ENCODE results near the gene LRRC47.

Gene LRRC47

DNA sequence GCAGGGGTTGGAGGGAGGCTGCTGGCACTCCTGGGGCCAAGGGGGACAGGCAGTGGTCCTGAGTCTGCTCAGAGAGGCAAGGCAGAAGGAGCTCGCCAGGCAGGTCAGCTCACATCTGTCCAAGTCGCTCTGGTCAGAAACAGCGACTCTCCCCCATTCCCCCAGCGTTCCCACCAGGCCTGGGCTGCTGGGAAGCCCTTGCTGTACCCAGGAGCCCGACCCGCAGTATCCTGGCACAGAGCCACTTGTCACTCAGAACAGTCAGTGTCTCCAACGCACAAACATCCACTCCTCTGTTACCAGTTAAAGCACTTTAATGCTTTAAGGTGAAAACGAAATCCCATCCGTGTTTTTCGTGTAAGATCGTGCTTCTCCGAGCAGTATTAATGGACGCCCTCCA, 60.6 kb downstream of the LRRC47 start:
- no peaks in the 10 kb centered on the region for H4K20me1 ChIP-seq (ENCODE audit: control insufficient read depth, insufficient read depth, low read depth, low read length)
- no peaks in the 10 kb centered on the region for H3K27me3 ChIP-seq (ENCODE audit: control insufficient read depth, low read length)
- no peak overlapping the region for H3K4me3 ChIP-seq (ENCODE audit: low read length)
- no peaks in the 10 kb centered on the region for H3F3A ChIP-seq (ENCODE audit: control insufficient read depth, insufficient read depth)
- no peak overlapping the region for H3K4me2 ChIP-seq (ENCODE audit: low read length)
- no peaks in the 10 kb centered on the region for H3K4me1 ChIP-seq (ENCODE audit: control insufficient read depth, low read length)
- no peaks in the 10 kb centered on the region for H3K9me2 ChIP-seq (replicated peaks; ENCODE audit: control insufficient read depth, low read length)
- TF ChIP-seq, protein P1, sequence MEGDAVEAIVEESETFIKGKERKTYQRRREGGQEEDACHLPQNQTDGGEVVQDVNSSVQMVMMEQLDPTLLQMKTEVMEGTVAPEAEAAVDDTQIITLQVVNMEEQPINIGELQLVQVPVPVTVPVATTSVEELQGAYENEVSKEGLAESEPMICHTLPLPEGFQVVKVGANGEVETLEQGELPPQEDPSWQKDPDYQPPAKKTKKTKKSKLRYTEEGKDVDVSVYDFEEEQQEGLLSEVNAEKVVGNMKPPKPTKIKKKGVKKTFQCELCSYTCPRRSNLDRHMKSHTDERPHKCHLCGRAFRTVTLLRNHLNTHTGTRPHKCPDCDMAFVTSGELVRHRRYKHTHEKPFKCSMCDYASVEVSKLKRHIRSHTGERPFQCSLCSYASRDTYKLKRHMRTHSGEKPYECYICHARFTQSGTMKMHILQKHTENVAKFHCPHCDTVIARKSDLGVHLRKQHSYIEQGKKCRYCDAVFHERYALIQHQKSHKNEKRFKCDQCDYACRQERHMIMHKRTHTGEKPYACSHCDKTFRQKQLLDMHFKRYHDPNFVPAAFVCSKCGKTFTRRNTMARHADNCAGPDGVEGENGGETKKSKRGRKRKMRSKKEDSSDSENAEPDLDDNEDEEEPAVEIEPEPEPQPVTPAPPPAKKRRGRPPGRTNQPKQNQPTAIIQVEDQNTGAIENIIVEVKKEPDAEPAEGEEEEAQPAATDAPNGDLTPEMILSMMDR (IDR thresholded peaks at IDR 0.05; ENCODE audit: low read depth, low read length, poor library complexity, severe bottlenecking) = no peak
- no peak for TF ChIP-seq EZH2phosphoT487 (IDR thresholded peaks at IDR 0.05; ENCODE audit: borderline replicate concordance, low read length)
- H3K27ac ChIP-seq (ENCODE audit: low read depth, low read length) = no peak overlapping the region
- no peaks in the 10 kb centered on the region for H3K79me2 ChIP-seq (ENCODE audit: control insufficient read depth, low read length)
- no peaks in the 10 kb centered on the region for H3K9me3 ChIP-seq (ENCODE audit: control insufficient read depth, insufficient read depth, low read length)
- H3K36me3 ChIP-seq (ENCODE audit: control insufficient read depth, low read length) = no peaks in the 10 kb centered on the region

DNA sequence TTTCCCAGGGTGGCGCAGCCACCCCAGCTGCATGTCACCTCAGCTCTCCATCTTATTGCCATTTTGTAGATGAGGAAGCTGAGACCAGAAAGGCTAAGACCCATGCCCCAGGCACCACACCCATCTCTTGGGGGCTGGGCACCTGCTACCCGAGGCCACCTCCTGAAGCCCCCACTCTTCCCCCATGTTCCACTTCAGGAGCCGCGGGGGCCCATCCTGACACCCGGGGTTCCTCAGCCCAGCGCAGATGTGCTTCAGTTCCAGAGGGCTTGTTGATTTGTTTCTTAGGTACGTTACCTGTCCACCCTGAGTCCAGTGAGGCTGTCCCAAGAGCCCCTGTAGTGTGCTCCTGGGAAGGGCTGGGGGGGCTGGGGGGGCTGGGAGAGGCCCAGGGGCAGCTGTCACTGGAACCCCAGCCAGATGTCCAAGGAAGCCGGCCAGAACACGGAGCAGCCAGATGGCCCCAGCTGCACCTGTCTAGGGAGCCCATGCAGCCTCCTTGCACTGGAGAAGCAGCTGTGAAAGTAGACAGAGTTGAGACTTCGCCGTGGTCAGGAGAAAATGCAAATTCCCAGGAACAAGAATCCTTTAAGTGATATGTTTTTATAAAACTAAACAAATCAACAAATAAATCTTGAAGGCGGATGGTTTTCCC, 61.1 kb downstream of the LRRC47 start:
- H3K9me2 ChIP-seq (replicated peaks; ENCODE audit: control insufficient read depth, low read length) = no peaks in the 10 kb centered on the region
- H3F3A ChIP-seq (ENCODE audit: control insufficient read depth, insufficient read depth) = no peaks in the 10 kb centered on the region
- no peaks in the 10 kb centered on the region for H3K36me3 ChIP-seq (ENCODE audit: control insufficient read depth, low read length)
- H3K9me3 ChIP-seq (ENCODE audit: control insufficient read depth, insufficient read depth, low read length) = no peaks in the 10 kb centered on the region
- H3K4me2 ChIP-seq (ENCODE audit: low read length) = no peak overlapping the region
- no peak for TF ChIP-seq EZH2phosphoT487 (IDR thresholded peaks at IDR 0.05; ENCODE audit: borderline replicate concordance, low read length)
- TF ChIP-seq, protein P1 (IDR thresholded peaks at IDR 0.05; ENCODE audit: low read depth, low read length, poor library complexity, severe bottlenecking) = no peak
- no peaks in the 10 kb centered on the region for H3K4me1 ChIP-seq (ENCODE audit: control insufficient read depth, low read length)
- H4K20me1 ChIP-seq (ENCODE audit: control insufficient read depth, insufficient read depth, low read depth, low read length) = no peaks in the 10 kb centered on the region
- no peaks in the 10 kb centered on the region for H3K27me3 ChIP-seq (ENCODE audit: control insufficient read depth, low read length)
- no peak overlapping the region for H3K4me3 ChIP-seq (ENCODE audit: low read length)
- no peaks in the 10 kb centered on the region for H3K79me2 ChIP-seq (ENCODE audit: control insufficient read depth, low read length)
- H3K27ac ChIP-seq (ENCODE audit: low read depth, low read length) = no peak overlapping the region

DNA sequence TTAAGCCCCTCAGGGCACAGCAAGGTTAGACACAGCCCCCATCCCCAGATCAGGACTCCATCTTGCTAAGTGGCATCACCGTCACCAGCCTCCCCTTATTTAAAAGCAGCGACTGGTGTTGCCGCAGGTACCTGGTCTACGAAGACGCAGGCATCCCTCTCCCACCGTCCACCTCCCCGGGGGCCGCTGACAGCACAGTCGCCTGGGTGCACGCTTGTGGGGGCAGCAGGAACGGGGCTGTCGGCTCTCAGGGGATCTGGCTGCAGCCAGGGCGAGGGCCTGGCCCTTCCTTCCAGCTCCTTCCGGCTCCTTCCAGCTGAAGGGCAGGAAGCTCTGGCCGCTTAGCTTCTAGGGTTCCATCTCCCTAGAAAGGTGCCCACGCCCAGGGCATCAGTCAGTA, 61.7 kb downstream of the LRRC47 start:
- H3K79me2 ChIP-seq (ENCODE audit: control insufficient read depth, low read length) = no peaks in the 10 kb centered on the region
- no peaks in the 10 kb centered on the region for H3K4me1 ChIP-seq (ENCODE audit: control insufficient read depth, low read length)
- H3K4me3 ChIP-seq (ENCODE audit: low read length) = no peak overlapping the region
- no peak overlapping the region for H3K4me2 ChIP-seq (ENCODE audit: low read length)
- no peak overlapping the region for H3K27ac ChIP-seq (ENCODE audit: low read depth, low read length)
- no peaks in the 10 kb centered on the region for H3F3A ChIP-seq (ENCODE audit: control insufficient read depth, insufficient read depth)
- H3K9me2 ChIP-seq (replicated peaks; ENCODE audit: control insufficient read depth, low read length) = no peaks in the 10 kb centered on the region
- no peaks in the 10 kb centered on the region for H3K9me3 ChIP-seq (ENCODE audit: control insufficient read depth, insufficient read depth, low read length)
- H4K20me1 ChIP-seq (ENCODE audit: control insufficient read depth, insufficient read depth, low read depth, low read length) = no peaks in the 10 kb centered on the region
- H3K36me3 ChIP-seq (ENCODE audit: control insufficient read depth, low read length) = no peaks in the 10 kb centered on the region
- H3K27me3 ChIP-seq (ENCODE audit: control insufficient read depth, low read length) = no peaks in the 10 kb centered on the region
- TF ChIP-seq, protein P1 (IDR thresholded peaks at IDR 0.05; ENCODE audit: low read depth, low read length, poor library complexity, severe bottlenecking) = no peak
- TF ChIP-seq EZH2phosphoT487 (IDR thresholded peaks at IDR 0.05; ENCODE audit: borderline replicate concordance, low read length) = no peak

All from DOHH2 (cell line).